Endothelial cell of umbilical vein (primary cell): Measurements from ENCODE around the gene BAD. TPM values are rescaled to one million over a fixed set of nuclear protein-coding genes. Genes with fewer than 3 reads are reported as not detected.

Source experiments
- BruUV-seq: library from RNA; stranded (reverse); fragments of 400-500 nt; replicated peaks from 2 replicates; lab custom pipeline; 2021; lab: Mats Ljungman, UMichigan
- CTCF ChIA-PET: fragments of 300-600, 350-600 bp; sonication (Branson Sonifier 250); formaldehyde crosslinking; loops from one replicate; lab custom pipeline; 2021; ENCODE audit warnings: antibody characterized with exemption, inconsistent platforms; lab: Charles Lee
- POLR2A ChIA-PET: fragments of 300-600, 350-600 bp; sonication (Branson Sonifier 250); formaldehyde crosslinking; loops from one replicate; lab custom pipeline; 2021; ENCODE audit warnings: antibody characterized with exemption, inconsistent platforms; lab: Charles Lee
- DNase-seq: peaks from one replicate; pipeline ENCODE4 v3.0.0-alpha.2; 2011; ENCODE audit warnings: low read depth, low spot score
- FAIRE-seq: peaks from 2 replicates; lab custom pipeline; 2011; peaks lifted over from hg19 to GRCh38; lab: Jason Lieb, UNC
- H2AFZ ChIP-seq: 2 replicates; pipeline ENCODE4 v1.6.0; 2012; ENCODE audit warnings: low read depth, low read length, control low read depth, inconsistent platforms
- H3K27ac ChIP-seq: 2 replicates; pipeline ENCODE4 v1.5.1; 2011; ENCODE audit warnings: low read depth, mild to moderate bottlenecking, control low read depth, low read length, moderate library complexity; ENCODE audit not compliant: insufficient read depth
- H3K27me3 ChIP-seq, 2 experiments: 2 replicates each; pipeline versions ENCODE4 v1.6.0 to v1.6.1; 2011; ENCODE audit warnings: low read length in 2 of 2, mixed read lengths in 1 of 2; ENCODE audit not compliant: control insufficient read depth in 2 of 2, insufficient read depth in 2 of 2
- H3K36me3 ChIP-seq, 2 experiments: 2 replicates in 1 of 2; 3 replicates in 1 of 2; pipeline ENCODE4 v1.5.1; 2011; ENCODE audit warnings: low read length in 2 of 2, mild to moderate bottlenecking in 1 of 2, moderate library complexity in 1 of 2; ENCODE audit not compliant: control insufficient read depth in 2 of 2, insufficient read depth in 2 of 2; ENCODE audit errors: extremely low read depth in 1 of 2
- H3K4me1 ChIP-seq: 3 replicates; pipeline ENCODE4 v1.5.1; 2011; ENCODE audit warnings: mild to moderate bottlenecking, low read length; ENCODE audit not compliant: control insufficient read depth, insufficient read depth; ENCODE audit errors: extremely low read depth
- H3K4me2 ChIP-seq: 2 replicates; pipeline ENCODE4 v1.6.1; 2011; ENCODE audit warnings: low read length, control low read depth, mixed read lengths; ENCODE audit not compliant: insufficient read depth
- H3K4me3 ChIP-seq, 3 experiments: fragments of 200-600 bp in 1 of 3; sonication (generic), shearing (Covaris generic) in 1 of 3; replicated peaks in 1 of 3; 2 replicates each; pipeline ENCODE4 v1.5.1; 2011 to 2016; ENCODE audit warnings: control low read depth in 3 of 3, low read length in 3 of 3, mild to moderate bottlenecking in 2 of 3, inconsistent platforms in 1 of 3, low read depth in 1 of 3, moderate library complexity in 1 of 3; ENCODE audit not compliant: insufficient read depth in 1 of 3
- H3K79me2 ChIP-seq: 2 replicates; pipeline ENCODE4 v1.6.0; 2012; ENCODE audit warnings: low read length, inconsistent platforms; ENCODE audit not compliant: control insufficient read depth, insufficient read depth
- H3K9ac ChIP-seq: replicated peaks from 2 replicates; pipeline ENCODE3; 2011; ENCODE audit warnings: low read length, control low read depth; ENCODE audit not compliant: insufficient read depth; ENCODE audit errors: extremely low read depth
- H3K9me1 ChIP-seq: replicated peaks from 3 replicates; pipeline ENCODE4 v1.6.0; 2011; ENCODE audit warnings: mild to moderate bottlenecking, low read length; ENCODE audit not compliant: control insufficient read depth, insufficient read depth; ENCODE audit errors: extremely low read depth
- H3K9me3 ChIP-seq: replicated peaks from 2 replicates; pipeline ENCODE4 v1.5.1; 2012; ENCODE audit warnings: low read length, inconsistent platforms; ENCODE audit not compliant: control insufficient read depth, insufficient read depth
- H4K20me1 ChIP-seq: replicated peaks from 2 replicates; pipeline ENCODE3; 2011; ENCODE audit warnings: mild to moderate bottlenecking, low read length; ENCODE audit not compliant: control insufficient read depth, insufficient read depth; ENCODE audit errors: extremely low read depth
- EZH2 ChIP-seq: IDR thresholded peaks from 2 replicates; pipeline ENCODE4 v1.6.1; 2012; ENCODE audit warnings: borderline replicate concordance, low read depth, mild to moderate bottlenecking, moderate library complexity, low read length, inconsistent platforms; ENCODE audit not compliant: severe bottlenecking
- FOS ChIP-seq: IDR thresholded peaks from 2 replicates; pipeline ENCODE4 v1.6.1; 2011; ENCODE audit warnings: mild to moderate bottlenecking, low read length, moderate library complexity, borderline replicate concordance; ENCODE audit not compliant: insufficient read depth
- GATA2 ChIP-seq: IDR thresholded peaks from 2 replicates; pipeline ENCODE4 v1.7.0; 2011; ENCODE audit warnings: low read depth, mild to moderate bottlenecking, moderate library complexity, mixed read lengths, low read length; ENCODE audit not compliant: insufficient read length, insufficient read depth
- MYC ChIP-seq: IDR thresholded peaks from one replicate; pipeline ENCODE4 v1.6.1; 2011; ENCODE audit warnings: mild to moderate bottlenecking, low read depth, low read length
- POLR2AphosphoS5 ChIP-seq: IDR thresholded peaks from 2 replicates; pipeline ENCODE4 v1.6.1; 2012; ENCODE audit warnings: low read depth, mild to moderate bottlenecking, control low read depth, low read length, moderate library complexity; ENCODE audit not compliant: insufficient read depth
- dilution Hi-C: fragments of 300-500 bp; cut with MboI; formaldehyde crosslinking; loops from one replicate; pipeline ENCODE4 v1.15.0; 2019; ENCODE audit warnings: low sequenced_read_pairs; ENCODE audit not compliant: extremely low pct_ligation_motif_present
- intact Hi-C: fragments of 100-400 bp; cut with micrococcal nuclease; formaldehyde crosslinking; loops from one replicate; pipeline ENCODE4 v1.10.0; 2022
- polyA plus RNA-seq, 4 experiments: library from polyadenylated mRNA; depleted of rRNA in 3 of 4; stranded (reverse) in 3 of 4; unstranded in 1 of 4; fragments of >200 nt; gene quantifications; 2 replicates each; pipeline versions ENCODE4 v1.2.1 to v1.2.3, GENCODE V29; 2011 to 2012; ENCODE audit warnings: missing spikeins in 1 of 4
- total RNA-seq: library from RNA; stranded (reverse); gene quantifications from 2 replicates; pipeline ENCODE4 v1.2.3, GENCODE V29; 2021
- TF ChIP-seq, protein P1 (sequence below): IDR thresholded peaks from 2 replicates; pipeline ENCODE4 v1.6.1; 2011; ENCODE audit not compliant: insufficient read depth, insufficient read length
- TF ChIP-seq, protein P2 (sequence below), 2 donors: IDR thresholded peaks; 1 replicate in 1 of 2; 2 replicates in 1 of 2; pipeline ENCODE4 v1.5.1; 2011; ENCODE audit warnings: low read length in 2 of 2, mild to moderate bottlenecking in 2 of 2, moderate library complexity in 2 of 2, control low read depth in 1 of 2, inconsistent platforms in 1 of 2, low read depth in 1 of 2; ENCODE audit not compliant: insufficient read depth in 1 of 2; ENCODE audit errors: extremely low read depth in 1 of 2

BAD gene
- total and polyA plus RNA-seq, 2 donors (not counting 3 experiments of a cell fraction or from before 2014, with no cell fraction given): 65.3 to 88.0 TPM

DNA sequence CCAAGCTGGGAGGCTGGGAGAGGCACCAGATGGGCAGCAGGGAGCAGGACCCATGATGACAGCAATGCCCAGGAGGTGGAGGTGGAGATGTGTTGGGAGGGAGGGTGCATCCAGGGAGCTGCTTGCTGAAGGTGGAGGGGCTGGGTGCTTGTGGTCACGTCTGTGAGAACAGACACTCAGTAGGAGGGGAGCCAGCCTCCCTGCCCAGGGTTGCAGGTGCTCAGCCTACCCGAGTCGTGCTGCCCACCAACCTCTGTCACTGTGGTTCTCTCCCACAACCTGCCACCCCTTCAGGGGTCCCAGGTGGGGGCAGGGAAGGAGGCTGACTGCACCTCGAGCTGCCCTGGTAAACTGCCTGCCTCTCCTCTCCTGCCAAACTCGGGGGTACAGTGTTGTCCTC lies 38.9 kb upstream of the BAD start:
- BruUV-seq: no TSS peak
- dilution Hi-C loops: no loop called here

More for the DNA sequence above, 38.9 kb upstream of the BAD start:
- Histone ChIP-seq H3K27ac (no peak overlapping the region), H3K36me3 (peaks cover 0 to 11% of the 10 kb centered on the region in 2 experiments), H3K27me3 (no peaks in the 10 kb centered on the region), H4K20me1 (no peaks in the 10 kb centered on the region), H3K4me1 (peaks cover 6% of the 10 kb centered on the region), H3K9me3 (no peaks in the 10 kb centered on the region), H3K4me3 (no peak overlapping the region), H2AFZ (no peak overlapping the region), H3K9ac (no peak overlapping the region), H3K9me1 (no peaks in the 10 kb centered on the region), H3K4me2 (no peak overlapping the region), H3K79me2 (peaks cover 2% of the 10 kb centered on the region)
- CTCF ChIA-PET: interaction anchor here (2.9 to 3.4 kb wide), 2 partner anchors 9 to 19 kb away, joined by 14 to 19 read pairs; no protein-coding TSS in a partner anchor
- FAIRE-seq (no peak), DNase-seq (no peak)
- TF ChIP-seq, protein P1, sequence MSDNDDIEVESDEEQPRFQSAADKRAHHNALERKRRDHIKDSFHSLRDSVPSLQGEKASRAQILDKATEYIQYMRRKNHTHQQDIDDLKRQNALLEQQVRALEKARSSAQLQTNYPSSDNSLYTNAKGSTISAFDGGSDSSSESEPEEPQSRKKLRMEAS: no peak
- TF ChIP-seq POLR2AphosphoS5 (no peak), FOS (no peak), GATA2 (no peak), EZH2 (no peak), MYC (no peak)
- TF ChIP-seq, protein P2, sequence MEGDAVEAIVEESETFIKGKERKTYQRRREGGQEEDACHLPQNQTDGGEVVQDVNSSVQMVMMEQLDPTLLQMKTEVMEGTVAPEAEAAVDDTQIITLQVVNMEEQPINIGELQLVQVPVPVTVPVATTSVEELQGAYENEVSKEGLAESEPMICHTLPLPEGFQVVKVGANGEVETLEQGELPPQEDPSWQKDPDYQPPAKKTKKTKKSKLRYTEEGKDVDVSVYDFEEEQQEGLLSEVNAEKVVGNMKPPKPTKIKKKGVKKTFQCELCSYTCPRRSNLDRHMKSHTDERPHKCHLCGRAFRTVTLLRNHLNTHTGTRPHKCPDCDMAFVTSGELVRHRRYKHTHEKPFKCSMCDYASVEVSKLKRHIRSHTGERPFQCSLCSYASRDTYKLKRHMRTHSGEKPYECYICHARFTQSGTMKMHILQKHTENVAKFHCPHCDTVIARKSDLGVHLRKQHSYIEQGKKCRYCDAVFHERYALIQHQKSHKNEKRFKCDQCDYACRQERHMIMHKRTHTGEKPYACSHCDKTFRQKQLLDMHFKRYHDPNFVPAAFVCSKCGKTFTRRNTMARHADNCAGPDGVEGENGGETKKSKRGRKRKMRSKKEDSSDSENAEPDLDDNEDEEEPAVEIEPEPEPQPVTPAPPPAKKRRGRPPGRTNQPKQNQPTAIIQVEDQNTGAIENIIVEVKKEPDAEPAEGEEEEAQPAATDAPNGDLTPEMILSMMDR (IDR thresholded peaks at IDR 0.05; ENCODE audit: extremely low read depth in 1 of 2, insufficient read depth in 1 of 2, low read depth in 1 of 2, low read length in 2 of 2): no peak
- intact Hi-C loops: no loop called here
- POLR2A ChIA-PET: no interaction called here
